Measurements from ENCODE around the gene GLIPR2.

DNA sequence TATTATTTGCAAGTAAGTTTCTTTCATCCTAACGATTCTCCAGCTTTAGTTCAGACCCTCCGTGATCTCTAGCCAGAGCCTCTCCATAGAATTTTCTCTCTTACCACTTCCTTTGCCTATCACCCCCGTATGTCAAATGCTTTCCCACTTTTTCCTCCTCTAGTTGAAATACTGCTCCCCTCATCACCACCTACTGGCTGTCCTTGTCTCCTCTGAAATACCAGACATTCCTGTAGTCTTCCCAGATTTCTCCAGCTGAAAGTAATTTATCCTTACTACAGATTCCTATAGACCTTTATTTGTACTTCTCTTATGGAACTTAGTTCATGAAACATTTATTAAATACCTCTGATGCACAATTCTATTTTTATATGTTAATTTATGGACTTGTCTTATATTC, 36.0 kb upstream of the GLIPR2 start:
- TF ChIP-seq, protein P1, sequence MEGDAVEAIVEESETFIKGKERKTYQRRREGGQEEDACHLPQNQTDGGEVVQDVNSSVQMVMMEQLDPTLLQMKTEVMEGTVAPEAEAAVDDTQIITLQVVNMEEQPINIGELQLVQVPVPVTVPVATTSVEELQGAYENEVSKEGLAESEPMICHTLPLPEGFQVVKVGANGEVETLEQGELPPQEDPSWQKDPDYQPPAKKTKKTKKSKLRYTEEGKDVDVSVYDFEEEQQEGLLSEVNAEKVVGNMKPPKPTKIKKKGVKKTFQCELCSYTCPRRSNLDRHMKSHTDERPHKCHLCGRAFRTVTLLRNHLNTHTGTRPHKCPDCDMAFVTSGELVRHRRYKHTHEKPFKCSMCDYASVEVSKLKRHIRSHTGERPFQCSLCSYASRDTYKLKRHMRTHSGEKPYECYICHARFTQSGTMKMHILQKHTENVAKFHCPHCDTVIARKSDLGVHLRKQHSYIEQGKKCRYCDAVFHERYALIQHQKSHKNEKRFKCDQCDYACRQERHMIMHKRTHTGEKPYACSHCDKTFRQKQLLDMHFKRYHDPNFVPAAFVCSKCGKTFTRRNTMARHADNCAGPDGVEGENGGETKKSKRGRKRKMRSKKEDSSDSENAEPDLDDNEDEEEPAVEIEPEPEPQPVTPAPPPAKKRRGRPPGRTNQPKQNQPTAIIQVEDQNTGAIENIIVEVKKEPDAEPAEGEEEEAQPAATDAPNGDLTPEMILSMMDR (IDR thresholded peaks at IDR 0.05), result no peak
- no peak for TF ChIP-seq POLR2A (IDR thresholded peaks at IDR 0.05)
